Stimulated activated effector memory CD8-positive, alpha-beta T cell treated with anti-CD3 and anti-CD28 coated beads, Interleukin-12 subunit alpha, Interleukin-12 subunit beta, amount 100 ng/mL, for 72 hours (primary cell): ENCODE results near the gene ZACN.

Source experiments
- ATAC-seq: fragments of 150-1000 bp; cut with Tn5 transposase; 2 replicates; pipeline ENCODE4 v1.10.0; 2021
- DNase-seq, 2 donors: peaks; one replicate each; pipeline ENCODE4 v3.0.0; 2021 to 2022; ENCODE audit warnings: low spot score in 2 of 2
- H3K27ac Mint-ChIP-seq: one replicate; pipeline ENCODE4 v1.8.0; 2022; ENCODE audit warnings: mild to moderate bottlenecking, mixed read lengths
- H3K36me3 Mint-ChIP-seq: one replicate; pipeline ENCODE4 v1.8.0; 2022; ENCODE audit warnings: mild to moderate bottlenecking, mixed read lengths
- H3K4me1 Mint-ChIP-seq: one replicate; pipeline ENCODE4 v1.8.0; 2022; ENCODE audit warnings: mixed read lengths
- H3K4me3 Mint-ChIP-seq: one replicate; pipeline ENCODE4 v1.8.0; 2022; ENCODE audit warnings: mild to moderate bottlenecking, mixed read lengths
- H3K9me3 Mint-ChIP-seq: one replicate; pipeline ENCODE4 v1.8.0; 2022; ENCODE audit warnings: mixed read lengths

Gene ZACN

DNA sequence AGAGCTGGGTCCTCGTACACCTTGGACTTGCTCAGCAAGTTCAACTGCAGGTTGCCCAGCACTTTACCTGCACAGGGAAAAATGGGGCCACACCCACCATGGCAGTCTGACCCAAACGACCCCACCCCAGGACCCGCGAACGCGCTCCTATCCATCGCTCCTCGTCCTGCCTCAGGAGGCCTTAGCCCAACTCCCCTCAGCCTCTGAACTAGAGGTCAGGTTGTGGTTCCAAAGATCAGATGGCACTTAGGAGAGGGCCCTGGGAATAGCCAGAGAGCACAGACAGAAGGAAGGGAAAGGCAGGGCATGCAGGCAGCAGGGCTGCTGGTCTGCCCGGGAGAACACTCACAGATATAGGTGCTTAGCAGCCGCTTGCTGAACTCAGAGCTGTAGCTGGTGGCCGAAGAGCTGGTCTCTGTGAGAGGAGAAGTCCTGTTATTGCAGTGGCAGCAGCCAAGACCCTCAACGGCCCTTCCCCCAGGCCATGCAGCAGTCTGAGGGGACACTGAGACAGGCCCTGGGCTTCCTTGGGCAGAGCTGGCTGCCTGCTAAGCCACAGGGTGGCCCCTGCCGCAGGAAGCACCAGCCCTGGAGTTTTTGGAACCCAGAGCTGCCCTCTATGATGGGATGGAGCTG, 6.9 kb downstream of the ZACN start:
- no peak overlapping the region for H3K4me3 Mint-ChIP-seq
- ATAC-seq (no peak), DNase-seq (no peak)
- H3K4me1 Mint-ChIP-seq = peaks cover 5% of the 10 kb centered on the region
- peak overlapping the region; percentile 52 for H3K27ac Mint-ChIP-seq
- H3K9me3 Mint-ChIP-seq = no peaks in the 10 kb centered on the region
- H3K36me3 Mint-ChIP-seq = peaks cover 43% of the 10 kb centered on the region

DNA sequence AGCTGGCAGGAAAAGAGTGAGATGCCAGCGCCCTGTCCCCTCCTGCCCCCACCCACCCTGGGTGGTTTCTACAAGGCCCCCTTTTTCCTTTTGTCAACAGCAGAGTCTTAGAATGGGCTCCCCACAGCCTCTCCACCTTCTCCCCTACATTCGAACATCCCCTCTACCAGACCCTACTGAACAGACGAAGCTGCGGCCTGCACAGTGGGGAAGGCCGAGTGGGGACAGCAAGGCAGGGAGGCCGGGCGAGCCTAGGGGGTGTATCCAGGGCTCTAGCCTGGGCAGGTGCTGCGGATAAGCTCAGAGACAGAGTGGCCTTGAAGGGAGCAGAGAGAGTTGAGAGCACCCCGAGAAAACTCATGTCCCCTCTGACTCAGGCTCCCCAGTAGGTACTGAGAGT, 7.4 kb downstream of the ZACN start:
- Mint-ChIP-seq H3K27ac (peak overlapping the region; percentile 52), H3K4me1 (peaks cover 5% of the 10 kb centered on the region), H3K36me3 (peaks cover 48% of the 10 kb centered on the region), H3K4me3 (no peak overlapping the region), H3K9me3 (no peaks in the 10 kb centered on the region)
- DNase-seq (no peak), ATAC-seq (no peak)

DNA sequence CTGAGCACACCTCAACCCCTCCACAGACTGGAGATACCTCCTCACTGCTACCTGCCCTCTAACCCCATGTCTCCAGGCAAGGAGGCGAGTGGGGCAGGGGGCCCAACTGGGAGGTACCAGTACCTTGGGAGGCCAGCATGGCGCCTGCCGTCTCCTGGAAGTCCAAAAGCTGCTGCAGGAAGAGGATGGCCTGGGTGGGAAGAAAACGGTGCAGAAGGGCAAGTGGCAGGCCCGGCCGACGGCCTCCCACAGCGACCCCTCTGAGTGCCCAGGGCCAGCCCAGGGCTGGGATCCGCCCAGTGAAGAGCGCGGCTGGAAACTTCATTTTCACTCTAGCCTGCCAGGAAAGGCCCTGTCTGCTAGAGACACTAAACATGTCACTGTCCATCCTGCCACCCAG, 8.5 kb downstream of the ZACN start:
- Mint-ChIP-seq H3K4me1 (no peaks in the 10 kb centered on the region), H3K36me3 (peaks cover 58% of the 10 kb centered on the region), H3K9me3 (no peaks in the 10 kb centered on the region), H3K27ac (no peak overlapping the region), H3K4me3 (no peak overlapping the region)
- no peak for ATAC-seq
- no peak for DNase-seq

DNA sequence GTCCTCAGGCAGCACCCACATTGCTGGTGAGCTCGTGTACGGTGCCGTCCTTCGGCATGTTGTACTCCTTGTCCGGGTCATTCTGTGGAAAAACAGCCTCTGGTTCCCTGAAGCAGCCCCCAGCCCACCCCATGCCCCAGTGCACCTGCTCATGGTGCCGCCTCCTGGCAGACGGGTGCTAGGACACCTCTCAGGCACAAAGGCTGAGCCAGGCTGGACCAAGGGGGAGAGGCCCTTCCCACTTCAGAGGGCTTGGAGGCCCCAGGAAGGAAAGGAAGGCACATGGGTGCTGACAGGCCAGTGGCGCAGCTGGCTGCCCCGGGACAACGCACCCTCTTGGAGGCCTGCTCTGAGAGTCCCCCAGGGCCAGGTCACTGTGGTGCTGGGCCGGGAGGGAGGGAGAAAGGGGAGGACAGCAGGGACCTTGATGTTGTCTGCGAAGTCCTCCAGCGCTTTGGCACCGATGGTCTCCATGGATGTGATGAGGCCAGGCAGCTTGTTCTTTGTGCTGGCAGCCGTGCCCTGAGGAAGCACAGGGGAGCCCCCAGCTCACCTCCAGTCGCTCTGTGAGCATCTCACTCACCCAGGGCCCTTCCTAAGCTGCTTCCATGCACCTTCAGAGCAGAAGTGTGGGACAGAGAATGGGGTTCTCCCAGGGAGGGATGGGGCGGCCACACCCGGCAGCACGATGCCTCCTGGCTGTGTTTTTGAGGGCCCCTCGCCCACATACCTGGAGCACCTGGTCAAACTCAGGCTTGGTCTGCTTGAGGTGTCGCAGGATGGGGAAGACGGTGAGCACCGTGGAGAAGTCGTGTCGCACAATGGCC, 9.3 kb downstream of the ZACN start:
- ATAC-seq (no peak), DNase-seq (no peak)
- H3K36me3 Mint-ChIP-seq = peaks cover 62% of the 10 kb centered on the region
- H3K27ac Mint-ChIP-seq = peak overlapping the region; percentile 29
- no peaks in the 10 kb centered on the region for H3K4me1 Mint-ChIP-seq
- no peak overlapping the region for H3K4me3 Mint-ChIP-seq
- H3K9me3 Mint-ChIP-seq = no peaks in the 10 kb centered on the region

GRCh38 chr17:76088868-76089576, 10.0 kb downstream of the ZACN start:
- DNase-seq (no peak), ATAC-seq (no peak)
- Mint-ChIP-seq H3K27ac (peak overlapping the region; percentile 29), H3K4me3 (no peak overlapping the region), H3K36me3 (peaks cover 62% of the 10 kb centered on the region), H3K4me1 (no peaks in the 10 kb centered on the region), H3K9me3 (no peaks in the 10 kb centered on the region)

DNA sequence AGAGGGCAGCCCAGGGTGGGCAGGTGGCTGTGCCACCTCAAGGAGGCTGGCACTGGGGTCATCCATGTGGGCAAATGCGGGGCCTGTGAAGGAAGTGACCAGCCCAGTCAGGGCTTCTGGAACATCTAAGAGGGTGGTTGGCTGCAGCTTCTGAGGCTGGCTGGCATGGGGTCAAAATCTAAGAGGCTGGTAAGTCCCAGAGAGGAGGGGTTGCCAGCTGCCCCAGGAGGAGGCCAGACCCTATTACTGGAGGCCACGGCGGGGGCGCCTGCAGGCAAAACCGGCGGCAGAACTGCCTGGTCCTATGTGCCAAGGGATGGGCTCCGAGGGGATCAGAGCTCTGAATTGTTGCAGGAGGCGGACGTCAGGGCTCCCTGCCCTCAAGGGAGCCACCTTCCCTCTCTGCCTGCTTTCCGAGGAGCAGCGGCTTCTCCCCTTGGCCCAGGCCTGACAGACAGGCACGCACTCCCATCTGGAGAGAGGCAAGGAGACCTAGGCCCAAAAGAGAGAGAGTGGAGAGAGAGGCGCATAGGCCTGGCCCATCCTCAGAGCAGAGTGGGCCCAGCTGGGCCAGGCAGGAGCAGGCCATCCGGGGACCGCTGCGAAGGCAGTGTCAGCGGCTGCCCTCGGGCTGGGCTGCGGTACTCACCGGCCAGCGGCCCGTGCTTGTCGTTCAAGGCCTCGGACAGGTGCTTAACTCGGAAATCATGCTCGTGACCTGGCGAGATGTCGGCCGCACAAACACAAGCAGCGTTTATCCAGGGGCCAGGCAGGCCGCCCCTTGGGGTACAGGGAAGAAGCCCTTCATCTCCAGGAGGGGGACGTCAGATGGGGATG, 10.9 kb downstream of the ZACN start:
- H3K4me3 Mint-ChIP-seq = no peak overlapping the region
- ATAC-seq (no peak), DNase-seq (no peak)
- no peaks in the 10 kb centered on the region for H3K9me3 Mint-ChIP-seq
- H3K27ac Mint-ChIP-seq = peak overlapping the region; percentile 29
- no peaks in the 10 kb centered on the region for H3K4me1 Mint-ChIP-seq
- H3K36me3 Mint-ChIP-seq = peaks cover 62% of the 10 kb centered on the region

DNA sequence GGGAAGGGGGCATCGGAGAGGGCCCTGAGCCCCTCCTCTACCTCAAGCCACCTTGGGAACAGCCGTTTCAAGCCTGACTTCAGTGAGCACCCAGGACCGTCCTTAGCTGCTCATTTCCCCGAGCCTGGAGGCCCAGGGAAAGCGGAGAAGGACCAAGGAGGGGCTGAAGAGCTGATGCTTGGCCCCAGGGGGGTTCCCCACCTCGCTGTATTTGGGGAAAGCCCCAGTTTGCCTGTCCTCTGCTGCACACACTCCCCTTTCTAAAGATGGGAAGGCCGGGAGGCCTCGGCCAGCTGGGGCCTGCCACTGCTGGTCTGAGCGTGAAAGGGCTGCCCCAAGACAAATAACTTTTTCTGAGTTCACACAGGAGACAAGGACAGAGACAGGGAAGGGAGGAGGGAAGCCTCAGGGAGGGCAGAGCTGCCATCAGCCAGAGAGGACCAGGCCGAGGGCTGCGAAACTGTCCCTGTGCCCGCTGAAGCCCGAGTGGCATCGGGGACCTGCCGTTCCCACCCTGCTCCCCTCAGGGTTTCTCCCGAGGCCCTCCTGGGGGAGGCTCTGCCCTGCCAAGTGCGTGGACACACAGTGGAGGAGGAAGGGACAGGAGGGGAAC, 11.6 kb downstream of the ZACN start:
- Mint-ChIP-seq H3K4me3 (no peak overlapping the region), H3K9me3 (no peaks in the 10 kb centered on the region), H3K27ac (peak overlapping the region; percentile 45), H3K36me3 (peaks cover 67% of the 10 kb centered on the region), H3K4me1 (no peaks in the 10 kb centered on the region)
- ATAC-seq = no peak
- no peak for DNase-seq

GRCh38 chr17:76091526-76092286, 12.7 kb downstream of the ZACN start:
- DNase-seq (no peak), ATAC-seq (no peak)
- Mint-ChIP-seq H3K36me3 (peaks cover 78% of the 10 kb centered on the region), H3K27ac (no peak overlapping the region), H3K9me3 (no peaks in the 10 kb centered on the region), H3K4me3 (no peak overlapping the region), H3K4me1 (no peaks in the 10 kb centered on the region)

DNA sequence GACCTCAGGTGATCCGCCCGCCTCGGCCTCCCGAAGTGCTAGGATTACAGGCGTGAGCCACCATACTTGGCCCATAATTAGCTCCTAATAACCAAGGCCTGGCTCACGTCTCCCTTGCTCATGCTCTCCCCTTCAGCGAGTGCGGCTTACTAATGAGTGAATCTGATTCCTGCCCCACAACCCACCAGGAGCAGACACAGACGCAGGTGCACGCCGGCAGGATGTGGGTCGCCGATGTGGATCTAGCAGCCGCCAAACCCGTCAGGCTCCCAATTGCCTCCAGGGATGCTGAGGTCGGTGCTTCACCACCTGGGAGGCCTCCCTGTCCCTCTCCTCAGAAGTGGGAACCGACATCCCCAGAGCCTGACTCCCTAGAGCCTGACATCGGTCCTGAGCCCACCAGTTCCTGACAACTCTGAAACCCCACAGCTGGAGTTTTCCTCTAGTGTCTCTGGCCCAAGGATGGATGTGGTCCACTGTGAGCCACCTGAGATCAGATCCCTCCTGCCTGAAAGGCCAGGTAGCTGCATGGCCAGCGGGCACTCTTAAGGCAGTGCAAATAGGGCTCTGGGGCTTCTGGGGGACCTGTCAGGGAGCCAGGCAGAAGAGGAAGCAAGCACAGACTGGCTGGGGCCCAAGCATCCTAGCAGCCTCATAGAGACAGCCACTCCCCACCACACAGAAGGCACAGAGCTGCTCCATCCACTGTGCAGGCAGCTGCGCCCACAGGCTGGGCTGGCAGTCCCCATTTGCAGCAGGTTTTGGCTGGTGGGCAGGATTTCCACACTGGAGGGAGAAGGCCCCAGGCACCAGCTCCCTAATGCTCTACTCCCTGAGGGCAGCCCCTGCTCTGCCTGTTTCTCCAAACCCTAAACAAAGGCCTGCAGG, 13.8 kb downstream of the ZACN start:
- Mint-ChIP-seq H3K9me3 (no peaks in the 10 kb centered on the region), H3K27ac (peak overlapping the region; percentile 56), H3K4me3 (no peak overlapping the region), H3K4me1 (no peaks in the 10 kb centered on the region), H3K36me3 (peaks cover 89% of the 10 kb centered on the region)
- DNase-seq (no peak), ATAC-seq (no peak)

GRCh38 chr17:76094046-76094445, 15.1 kb downstream of the ZACN start:
- Mint-ChIP-seq H3K9me3 (no peaks in the 10 kb centered on the region), H3K4me1 (no peaks in the 10 kb centered on the region), H3K27ac (no peak overlapping the region), H3K36me3 (peaks cover 96% of the 10 kb centered on the region), H3K4me3 (no peak overlapping the region)
- ATAC-seq = no peak
- no peak for DNase-seq

- Mint-ChIP-seq H3K4me3 (no peak overlapping the region), H3K36me3 (peaks cover 98% of the 10 kb centered on the region), H3K4me1 (peaks cover 6% of the 10 kb centered on the region), H3K27ac (no peak overlapping the region), H3K9me3 (no peaks in the 10 kb centered on the region)
- DNase-seq = no peak
- no peak for ATAC-seq
These were observed 17.0 kb downstream of the ZACN start for GRCh38 chr17:76095943-76096342.

GRCh38 chr17:76097716-76098295, 18.8 kb downstream of the ZACN start:
- peaks cover 95% of the 10 kb centered on the region for H3K36me3 Mint-ChIP-seq
- H3K27ac Mint-ChIP-seq = no peak overlapping the region
- no peak for DNase-seq
- H3K4me1 Mint-ChIP-seq = peaks cover 22% of the 10 kb centered on the region
- no peak overlapping the region for H3K4me3 Mint-ChIP-seq
- no peak for ATAC-seq
- H3K9me3 Mint-ChIP-seq = no peaks in the 10 kb centered on the region

GRCh38 chr17:76102944-76103273, 23.9 kb downstream of the ZACN start:
- DNase-seq (no peak), ATAC-seq (no peak)
- Mint-ChIP-seq H3K9me3 (no peaks in the 10 kb centered on the region), H3K27ac (peak overlapping the region; percentile 99), H3K36me3 (peaks cover 56% of the 10 kb centered on the region), H3K4me1 (peaks cover 25% of the 10 kb centered on the region), H3K4me3 (peak overlapping the region; percentile 95)
